Posterior cingulate gyrus (tissue), 11 donors: ENCODE data around the gene PPP1R2.

Experiments
- DNase-seq, 10 donors: peaks; one replicate each; pipeline versions ENCODE4 v3.0.0 to v3.0.0-alpha.2; 2020 to 2021; ENCODE audit warnings: mixed read lengths in 3 of 10
- intact Hi-C: fragments of 100-400 bp; cut with DNase I; formaldehyde crosslinking; loops from one replicate; pipeline ENCODE4 v1.15.1; 2023

Gene PPP1R2

GRCh38 chr3:195568630-195569029 lies 25.5 kb upstream of the PPP1R2 start:
- intact Hi-C loops, result no loop called here
- no peak for DNase-seq

GRCh38 chr3:195566797-195567196 lies 23.7 kb upstream of the PPP1R2 start:
- intact Hi-C loops, result no loop called here
- no peak for DNase-seq

GRCh38 chr3:195565716-195566115 lies 22.6 kb upstream of the PPP1R2 start:
- intact Hi-C loops, result no loop called here
- no peak for DNase-seq

- intact Hi-C loops, result no loop called here
Measured at GRCh38 chr3:195563317-195563716, 20.2 kb upstream of the PPP1R2 start.

GRCh38 chr3:195559723-195560409 lies 16.7 kb upstream of the PPP1R2 start:
- no peak for DNase-seq
- intact Hi-C loops, result no loop called here

More at GRCh38 chr3:195563317-195563716, 20.2 kb upstream of the PPP1R2 start:
- no peak for DNase-seq

- DNase-seq, result no peak
Measured at GRCh38 chr3:195558602-195559001, 15.5 kb upstream of the PPP1R2 start.

GRCh38 chr3:195557322-195557721 lies 14.2 kb upstream of the PPP1R2 start:
- no peak for DNase-seq
- intact Hi-C loops, result no loop called here

More at GRCh38 chr3:195558602-195559001, 15.5 kb upstream of the PPP1R2 start:
- intact Hi-C loops, result no loop called here

- DNase-seq, result peak in 5 of 10 donors; percentile 45 to 93 (median 50)
- intact Hi-C loops, result no loop called here
Measured at GRCh38 chr3:195556390-195556789, 13.3 kb upstream of the PPP1R2 start.

- DNase-seq, result no peak
- intact Hi-C loops, result no loop called here
Measured at GRCh38 chr3:195555110-195555509, 12.0 kb upstream of the PPP1R2 start.

- DNase-seq, result peak in 1 of 10 donors; percentile 72
- intact Hi-C loops, result no loop called here
Measured at GRCh38 chr3:195554458-195554857, 11.3 kb upstream of the PPP1R2 start.

- intact Hi-C loops, result no loop called here
- DNase-seq, result no peak
Measured at GRCh38 chr3:195553268-195553667, 10.1 kb upstream of the PPP1R2 start.

- no peak for DNase-seq
- intact Hi-C loops, result no loop called here
Measured at GRCh38 chr3:195551381-195551978, 8.4 kb upstream of the PPP1R2 start.

- no peak for DNase-seq
- intact Hi-C loops, result no loop called here
Measured at GRCh38 chr3:195550723-195551122, 7.6 kb upstream of the PPP1R2 start.

- intact Hi-C loops, result no loop called here
- DNase-seq, result peak in 1 of 10 donors; percentile 71
Measured at GRCh38 chr3:195549931-195550519, 6.9 kb upstream of the PPP1R2 start.

GRCh38 chr3:195548987-195549386 lies 5.9 kb upstream of the PPP1R2 start:
- no peak for DNase-seq
- intact Hi-C loops, result no loop called here

- no peak for DNase-seq
- intact Hi-C loops, result no loop called here
Measured at GRCh38 chr3:195548501-195548900, 5.4 kb upstream of the PPP1R2 start.

- DNase-seq, result no peak
Measured at GRCh38 chr3:195548006-195548405, 4.9 kb upstream of the PPP1R2 start.

GRCh38 chr3:195546130-195546560 lies 3.0 kb upstream of the PPP1R2 start:
- DNase-seq, result no peak
- intact Hi-C loops, result no loop called here

More at GRCh38 chr3:195548006-195548405, 4.9 kb upstream of the PPP1R2 start:
- intact Hi-C loops, result no loop called here

GRCh38 chr3:195544634-195545033 lies 1.5 kb upstream of the PPP1R2 start:
- no peak for DNase-seq
- intact Hi-C loops, result loop anchor here (5.0 kb wide), 1 partner anchor 102 kb away; the partner anchor contains the start of gene ACAP2

GRCh38 chr3:195544230-195544536 lies 1.1 kb upstream of the PPP1R2 start:
- intact Hi-C loops, result loop anchor here (5.0 kb wide), 1 partner anchor 102 kb away; the partner anchor contains the start of gene ACAP2

GRCh38 chr3:195543500-195544229 lies 540 bp upstream of the PPP1R2 start:
- intact Hi-C loops, result loop anchor here (5.0 kb wide), 1 partner anchor 101 kb away; the partner anchor contains the start of gene ACAP2
- peak in 5 of 10 donors; percentile 14 to 90 (median 20) for DNase-seq

More at GRCh38 chr3:195544230-195544536, 1.1 kb upstream of the PPP1R2 start:
- DNase-seq, result no peak
